ENCODE results near the gene SLC25A43.
"Not testable (repeated sequence)": the region's sequence is repeated elsewhere in the genome, so short reads cannot be mapped to it uniquely, and the experiment has no call there.

SLC25A43 gene

GRCh38 chrX:119488749-119489148 is 89.6 kb downstream of the SLC25A43 start:
- DNase-seq, result peak; percentile 54
- in situ Hi-C loops (cut with MboI; ENCODE audit: low pct_unique_long_range_greater_than_20kb, low sequenced_read_pairs), result no loop called here

GRCh38 chrX:119489212-119490074 is 90.3 kb downstream of the SLC25A43 start:
- in situ Hi-C loops (cut with MboI; ENCODE audit: low pct_unique_long_range_greater_than_20kb, low sequenced_read_pairs), result no loop called here
- no peak for DNase-seq

- in situ Hi-C loops (cut with MboI; ENCODE audit: low pct_unique_long_range_greater_than_20kb, low sequenced_read_pairs), result no loop called here
- DNase-seq, result no peak
Measured at GRCh38 chrX:119492463-119492862, 93.3 kb downstream of the SLC25A43 start.

GRCh38 chrX:119493851-119494495 is 94.8 kb downstream of the SLC25A43 start:
- in situ Hi-C loops (cut with MboI; ENCODE audit: low pct_unique_long_range_greater_than_20kb, low sequenced_read_pairs); DNase-seq: not testable (repeated sequence)

GRCh38 chrX:119495734-119496726 is 96.9 kb downstream of the SLC25A43 start:
- in situ Hi-C loops (cut with MboI; ENCODE audit: low pct_unique_long_range_greater_than_20kb, low sequenced_read_pairs), result no loop called here
- DNase-seq, result no peak

GRCh38 chrX:119497185-119497584 is 98.0 kb downstream of the SLC25A43 start:
- in situ Hi-C loops (cut with MboI; ENCODE audit: low pct_unique_long_range_greater_than_20kb, low sequenced_read_pairs), result no loop called here
- peak; percentile 72 for DNase-seq

- DNase-seq, result no peak
- in situ Hi-C loops (cut with MboI; ENCODE audit: low pct_unique_long_range_greater_than_20kb, low sequenced_read_pairs), result loop anchor here (25.0 kb wide), 1 partner anchor 637 kb away; no protein-coding TSS in a partner anchor
Measured at GRCh38 chrX:119500061-119500800, 101.1 kb downstream of the SLC25A43 start.

GRCh38 chrX:119501511-119502148 is 102.5 kb downstream of the SLC25A43 start:
- DNase-seq, result no peak
- in situ Hi-C loops (cut with MboI; ENCODE audit: low pct_unique_long_range_greater_than_20kb, low sequenced_read_pairs), result loop anchor here (25.0 kb wide), 1 partner anchor 636 kb away; no protein-coding TSS in a partner anchor

- DNase-seq, result no peak
- in situ Hi-C loops (cut with MboI; ENCODE audit: low pct_unique_long_range_greater_than_20kb, low sequenced_read_pairs), result loop anchor here (25.0 kb wide), 1 partner anchor 634 kb away; no protein-coding TSS in a partner anchor
Measured at GRCh38 chrX:119502727-119503483, 103.8 kb downstream of the SLC25A43 start.

- no peak for DNase-seq
- in situ Hi-C loops (cut with MboI; ENCODE audit: low pct_unique_long_range_greater_than_20kb, low sequenced_read_pairs), result loop anchor here (25.0 kb wide), 1 partner anchor 634 kb away; no protein-coding TSS in a partner anchor
Measured at GRCh38 chrX:119503484-119503861, 104.3 kb downstream of the SLC25A43 start.

All from KBM-7 (cell line).